SK-N-MC (cell line): ENCODE measurements around the gene PARD3.

ENCODE experiments used
- EZH2 ChIP-seq: fragments of 200-600 bp; sonication (generic); IDR thresholded peaks from one replicate; pipeline ENCODE4 v1.6.1; 2017; ENCODE audit warnings: antibody characterized with exemption
- POLR2AphosphoS5 ChIP-seq: IDR thresholded peaks from 2 replicates; pipeline ENCODE4 v1.6.1; 2012; ENCODE audit warnings: mild to moderate bottlenecking, low read depth, low read length, borderline replicate concordance

- TF ChIP-seq POLR2AphosphoS5 = no peak
- TF ChIP-seq EZH2 = no peak
These were observed 437.3 kb downstream of the PARD3 start for GRCh38 chr10:34377833-34378232.
